ENCODE data around the gene HTD2.
"Not testable (repeated sequence)": the region's sequence is repeated elsewhere in the genome, so short reads cannot be mapped to it uniquely, and the experiment has no call there.

Gene HTD2

DNA sequence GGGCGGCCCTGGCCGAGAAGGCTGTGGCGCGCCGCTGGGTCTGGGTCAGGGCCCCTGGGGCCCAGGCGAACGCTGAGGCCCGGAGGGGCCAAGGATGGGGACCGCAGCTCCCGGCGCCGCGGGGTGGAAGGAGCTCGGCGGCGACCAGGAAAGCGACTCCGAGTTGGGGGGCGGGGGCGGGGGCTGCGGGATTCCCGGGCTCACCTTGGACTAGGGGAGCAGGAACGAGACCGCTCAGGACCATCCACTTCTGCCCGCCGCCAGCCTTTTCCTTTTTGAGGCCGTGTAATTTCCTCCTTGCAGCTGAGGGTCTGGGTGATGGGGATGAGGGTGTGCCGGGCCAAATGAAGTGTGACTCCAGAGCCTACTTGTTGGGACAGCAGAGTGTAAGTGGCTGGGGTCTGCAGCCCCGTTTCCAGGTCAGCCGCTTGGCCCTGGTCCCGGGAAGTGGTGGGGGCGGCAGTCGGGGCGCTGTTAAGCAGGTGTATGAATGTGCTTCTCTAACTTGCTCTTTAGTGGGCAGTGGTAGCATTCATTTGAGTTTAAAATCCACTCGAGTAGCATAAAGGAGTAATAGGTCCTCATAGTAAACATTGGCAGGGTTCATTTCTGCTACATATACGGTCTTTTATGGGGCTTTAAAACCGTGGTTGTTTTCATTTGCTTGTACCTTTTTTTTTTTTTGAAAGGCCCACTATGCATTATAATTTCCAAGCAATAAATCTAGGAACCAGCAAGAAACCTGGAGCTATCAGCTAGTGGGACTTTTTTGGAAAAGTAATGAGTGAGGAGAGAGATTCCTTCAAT, 27.1 kb downstream of the HTD2 start:
- peak; percentile 39 for DNase-seq (ENCODE audit: low read depth)
- TF ChIP-seq, protein P1, sequence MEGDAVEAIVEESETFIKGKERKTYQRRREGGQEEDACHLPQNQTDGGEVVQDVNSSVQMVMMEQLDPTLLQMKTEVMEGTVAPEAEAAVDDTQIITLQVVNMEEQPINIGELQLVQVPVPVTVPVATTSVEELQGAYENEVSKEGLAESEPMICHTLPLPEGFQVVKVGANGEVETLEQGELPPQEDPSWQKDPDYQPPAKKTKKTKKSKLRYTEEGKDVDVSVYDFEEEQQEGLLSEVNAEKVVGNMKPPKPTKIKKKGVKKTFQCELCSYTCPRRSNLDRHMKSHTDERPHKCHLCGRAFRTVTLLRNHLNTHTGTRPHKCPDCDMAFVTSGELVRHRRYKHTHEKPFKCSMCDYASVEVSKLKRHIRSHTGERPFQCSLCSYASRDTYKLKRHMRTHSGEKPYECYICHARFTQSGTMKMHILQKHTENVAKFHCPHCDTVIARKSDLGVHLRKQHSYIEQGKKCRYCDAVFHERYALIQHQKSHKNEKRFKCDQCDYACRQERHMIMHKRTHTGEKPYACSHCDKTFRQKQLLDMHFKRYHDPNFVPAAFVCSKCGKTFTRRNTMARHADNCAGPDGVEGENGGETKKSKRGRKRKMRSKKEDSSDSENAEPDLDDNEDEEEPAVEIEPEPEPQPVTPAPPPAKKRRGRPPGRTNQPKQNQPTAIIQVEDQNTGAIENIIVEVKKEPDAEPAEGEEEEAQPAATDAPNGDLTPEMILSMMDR (IDR thresholded peaks at IDR 0.05; ENCODE audit: low read length, missing control alignments): peak; percentile 13
- H3K4me3 ChIP-seq (replicated peaks; ENCODE audit: low read depth, low read length): peak overlapping the region; percentile 79

DNA sequence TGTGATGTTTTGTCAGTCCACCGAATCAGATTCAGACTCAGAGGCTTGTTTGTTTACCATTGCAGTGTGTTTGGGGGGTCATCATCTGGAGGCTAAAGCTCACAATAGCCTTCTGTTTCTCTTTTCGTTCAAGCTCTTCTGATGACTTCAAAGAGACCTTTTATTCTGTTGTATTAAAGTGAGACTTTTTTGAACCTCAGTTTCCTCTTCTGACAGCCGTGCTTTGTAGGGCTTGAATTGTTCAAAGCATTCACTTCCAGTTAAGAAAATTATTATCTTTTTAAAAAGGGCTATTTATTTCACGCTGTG, 27.6 kb downstream of the HTD2 start:
- no peak for DNase-seq (ENCODE audit: low read depth)
- TF ChIP-seq, protein P1 (IDR thresholded peaks at IDR 0.05; ENCODE audit: low read length, missing control alignments): no peak
- H3K4me3 ChIP-seq (replicated peaks; ENCODE audit: low read depth, low read length): peak overlapping the region; percentile 79

DNA sequence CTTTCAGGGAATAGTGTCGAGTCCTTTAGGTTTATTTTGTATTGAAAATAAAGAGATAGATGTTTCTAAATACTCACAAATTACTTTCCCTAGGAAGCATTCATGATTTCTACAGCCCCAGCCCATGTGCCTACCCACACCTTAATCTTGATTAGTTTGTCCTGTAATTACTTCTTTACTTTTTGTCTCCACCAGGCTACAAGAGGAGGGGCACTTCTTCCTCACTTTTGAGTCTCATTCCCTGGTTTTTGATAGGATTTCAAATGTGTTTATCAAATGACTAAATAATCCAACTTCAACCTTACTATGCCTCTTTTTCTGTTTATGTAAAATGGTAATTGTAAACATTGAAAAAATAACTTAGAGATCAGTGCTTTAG, 28.2 kb downstream of the HTD2 start:
- TF ChIP-seq, protein P1 (IDR thresholded peaks at IDR 0.05; ENCODE audit: low read length, missing control alignments): no peak
- H3K4me3 ChIP-seq (replicated peaks; ENCODE audit: low read depth, low read length): peak overlapping the region; percentile 79
- no peak for DNase-seq (ENCODE audit: low read depth)

DNA sequence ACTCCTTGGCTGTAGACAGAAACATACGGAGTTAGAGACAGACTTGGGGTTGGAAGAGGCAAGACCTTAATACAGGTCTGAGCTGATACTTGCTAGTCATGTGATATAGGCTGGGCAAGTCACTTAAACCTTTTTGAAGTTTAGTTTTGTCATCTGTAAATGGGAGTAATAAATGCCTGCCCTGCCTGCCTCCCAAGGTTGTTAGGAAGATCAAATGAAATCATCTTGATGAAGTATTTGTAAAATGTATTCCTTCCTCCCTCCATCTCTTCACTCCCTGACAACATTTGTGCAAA, 29.3 kb downstream of the HTD2 start:
- H3K4me3 ChIP-seq (replicated peaks; ENCODE audit: low read depth, low read length): peak overlapping the region; percentile 79
- DNase-seq (ENCODE audit: low read depth): no peak
- TF ChIP-seq, protein P1 (IDR thresholded peaks at IDR 0.05; ENCODE audit: low read length, missing control alignments): no peak

DNA sequence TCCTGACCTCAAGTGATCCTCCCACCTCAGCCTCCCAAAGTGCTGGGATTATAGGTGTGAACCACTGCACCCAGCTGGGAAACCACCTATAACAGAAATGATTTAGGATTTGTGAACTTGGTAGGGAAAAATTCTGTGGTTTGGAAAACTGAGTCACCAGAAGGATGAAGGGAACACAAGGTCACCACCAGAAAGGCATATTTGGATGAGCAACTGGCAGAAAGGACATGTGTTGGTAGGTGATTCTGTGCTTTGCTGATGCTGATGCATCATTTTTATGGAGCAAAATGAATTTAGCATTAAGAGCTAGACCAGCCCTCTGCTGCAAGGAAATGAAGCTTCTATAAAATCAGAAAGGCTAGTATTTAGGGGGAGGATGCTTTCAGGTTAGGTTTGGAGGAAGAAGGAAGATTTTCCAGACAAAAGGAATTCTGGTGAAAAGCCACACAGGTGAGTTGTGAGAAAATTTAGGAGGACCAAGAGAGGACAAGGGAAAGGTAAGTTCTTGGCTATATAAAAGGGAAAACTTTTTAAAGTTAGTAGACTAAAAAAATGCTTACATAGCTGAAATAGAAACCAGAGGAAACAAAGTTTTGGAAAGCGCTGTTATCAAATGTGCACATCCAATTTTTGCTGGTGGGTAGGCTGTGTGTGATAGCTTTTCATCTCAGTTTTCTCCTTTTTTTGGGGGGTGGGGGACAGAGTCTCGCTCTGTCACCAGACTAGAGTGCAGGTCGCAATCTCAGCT, 30.0 kb downstream of the HTD2 start:
- TF ChIP-seq, protein P1 (IDR thresholded peaks at IDR 0.05; ENCODE audit: low read length, missing control alignments): no peak
- H3K4me3 ChIP-seq (replicated peaks; ENCODE audit: low read depth, low read length): no peak overlapping the region
- peak; percentile 48 for DNase-seq (ENCODE audit: low read depth)

DNA sequence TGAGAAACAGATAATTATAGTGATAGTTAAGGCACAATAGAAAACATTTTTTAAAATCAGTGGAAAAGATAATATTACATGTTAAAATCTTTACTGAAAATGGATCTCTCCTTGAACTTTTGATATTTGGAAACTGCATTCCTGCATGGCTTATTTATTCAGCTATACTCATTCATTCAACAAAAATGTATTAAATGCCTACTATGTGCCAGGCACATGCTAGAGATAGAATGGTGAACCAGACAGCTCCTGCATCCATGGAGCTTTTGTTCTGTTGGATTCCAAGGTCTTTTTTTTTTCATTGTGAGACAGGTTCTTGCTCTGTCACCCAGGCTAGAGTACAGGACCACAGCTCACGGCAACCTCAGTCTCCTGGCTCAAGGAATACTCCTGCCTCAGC, 30.9 kb downstream of the HTD2 start:
- DNase-seq (ENCODE audit: low read depth): no peak
- TF ChIP-seq, protein P1 (IDR thresholded peaks at IDR 0.05; ENCODE audit: low read length, missing control alignments): no peak
- no peak overlapping the region for H3K4me3 ChIP-seq (replicated peaks; ENCODE audit: low read depth, low read length)

DNA sequence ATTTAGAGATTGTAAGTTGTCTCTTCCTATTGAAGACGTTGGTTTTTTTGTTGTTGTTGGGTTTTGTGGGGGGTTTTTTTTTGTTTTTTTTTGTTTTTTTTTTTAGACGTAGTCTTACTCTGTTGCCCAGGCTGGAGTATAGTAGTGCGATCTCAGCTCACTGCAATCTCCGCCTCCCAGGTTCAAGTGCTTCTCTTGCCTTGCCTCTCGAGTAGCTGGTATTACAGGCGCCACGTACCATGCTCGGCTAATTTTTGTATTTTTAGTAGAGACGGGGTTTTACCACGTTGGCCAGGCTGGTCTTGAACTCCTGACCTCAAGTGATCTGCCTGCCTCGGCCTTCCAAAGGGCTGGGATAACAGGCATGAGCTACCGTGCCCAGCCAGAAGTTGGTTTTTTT, 32.8 kb downstream of the HTD2 start:
- not testable (repeated sequence) for DNase-seq (ENCODE audit: low read depth); H3K4me3 ChIP-seq (replicated peaks; ENCODE audit: low read depth, low read length)
